GM12878 (cell line): ENCODE results near the gene XPNPEP1. TPM values are rescaled to one million over a fixed set of nuclear protein-coding genes. Genes with fewer than 3 reads are reported as not detected.

Experiments used
- ATAC-seq: fragments of 200-7000 bp; cut with Tn5 transposase; 3 replicates; pipeline ENCODE4 v1.9.1; 2020; ENCODE audit warnings: mild to moderate bottlenecking, moderate library complexity
- BruUV-seq: library from RNA; stranded (reverse); fragments of 400-500 nt; replicated peaks from 2 replicates; lab custom pipeline; 2021; lab: Mats Ljungman, UMichigan
- CTCF ChIA-PET: fragments of 300-600 bp; sonication (Branson Sonifier 250); formaldehyde crosslinking; extraction: SDS; loops from one replicate; lab custom pipeline; 2021; ENCODE audit warnings: inconsistent platforms; lab: Yijun Ruan, JAX
- POLR2A ChIA-PET: fragments of 350-600 bp; formaldehyde crosslinking; extraction: SDS; loops from one replicate; lab custom pipeline; 2021; ENCODE audit warnings: inconsistent platforms; lab: Charles Lee
- RAD21 ChIA-PET: fragments of 300-600 bp; sonication (Branson Sonifier 250); formaldehyde crosslinking; loops from one replicate; lab custom pipeline; 2023; ENCODE audit warnings: antibody characterized with exemption; ENCODE audit not compliant: unreplicated experiment; lab: Charles Lee
- SMC1A ChIA-PET: fragments of 300-600 bp; sonication (Branson Sonifier 250); formaldehyde crosslinking; loops from one replicate; lab custom pipeline; 2023; ENCODE audit not compliant: unreplicated experiment, uncharacterized antibody; lab: Charles Lee
- DNase-seq: peaks from one replicate; pipeline ENCODE4 v3.0.0-alpha.2; 2011; ENCODE audit warnings: low read depth, low spot score
- FAIRE-seq: peaks from 3 replicates; lab custom pipeline; 2011; peaks lifted over from hg19 to GRCh38; lab: Jason Lieb, UNC
- H2AFZ ChIP-seq: 2 replicates; pipeline ENCODE4 v1.6.0; 2011; ENCODE audit warnings: low read depth, low read length, control low read depth; ENCODE audit not compliant: control insufficient read depth
- H3K27ac ChIP-seq: 2 replicates; pipeline ENCODE4 v1.5.1; 2011; ENCODE audit warnings: control low read depth; ENCODE audit not compliant: control insufficient read depth, insufficient read depth
- H3K27me3 ChIP-seq, 2 experiments: replicated peaks in 1 of 2; 2 replicates each; pipeline versions ENCODE4 v1.6.0 to v1.6.1; 2011; ENCODE audit warnings: low read length in 1 of 2; ENCODE audit not compliant: control insufficient read depth in 2 of 2, insufficient read depth in 2 of 2
- H3K36me3 ChIP-seq, 2 experiments: 2 replicates each; pipeline ENCODE4 v1.5.1; 2011; ENCODE audit warnings: low read length in 1 of 2; ENCODE audit not compliant: control insufficient read depth in 2 of 2, insufficient read depth in 2 of 2
- H3K4me1 ChIP-seq: 2 replicates; pipeline ENCODE4 v1.6.1; 2011; ENCODE audit warnings: mild to moderate bottlenecking, low read length, moderate library complexity, mixed read lengths; ENCODE audit not compliant: control insufficient read depth, insufficient read depth
- H3K4me2 ChIP-seq: 2 replicates; pipeline ENCODE4 v1.6.0; 2011; ENCODE audit warnings: control low read depth; ENCODE audit not compliant: control insufficient read depth, insufficient read depth
- H3K4me3 ChIP-seq: fragments of 200-600 bp; sonication (generic); 2 replicates; pipeline ENCODE4 v1.5.1; 2016
- H3K79me2 ChIP-seq: 2 replicates; pipeline ENCODE4 v1.6.0; 2011; ENCODE audit warnings: low read length; ENCODE audit not compliant: control insufficient read depth, insufficient read depth
- H3K9ac ChIP-seq: 2 replicates; pipeline ENCODE4 v1.8.0; 2011; ENCODE audit warnings: low read length, control low read depth, mixed read lengths; ENCODE audit not compliant: control insufficient read depth, insufficient read depth
- H3K9me3 ChIP-seq: replicated peaks from 3 replicates; pipeline ENCODE4 v1.5.1; 2011; ENCODE audit warnings: mild to moderate bottlenecking, low read length; ENCODE audit not compliant: control insufficient read depth, insufficient read depth
- H4K20me1 ChIP-seq: 2 replicates; pipeline ENCODE4 v1.6.0; 2011; ENCODE audit not compliant: control insufficient read depth, insufficient read depth
- BHLHE40 ChIP-seq, 2 experiments: fragments of 450-650 bp in 1 of 2; IDR thresholded peaks; 2 replicates each; pipeline ENCODE4 v1.6.1; 2011 to 2017; ENCODE audit warnings: low read depth in 2 of 2, borderline replicate concordance in 1 of 2, improper control_type of control experiment in 1 of 2, low read length in 1 of 2, mild to moderate bottlenecking in 1 of 2
- GATAD2B ChIP-seq: fragments of 450-650 bp; conservative IDR thresholded peaks from 2 replicates; pipeline ENCODE4 v1.6.1; 2017; ENCODE audit warnings: low read depth, mild to moderate bottlenecking, moderate library complexity
- JUNB ChIP-seq: IDR thresholded peaks from 2 replicates; pipeline ENCODE4 v1.6.1; 2016; ENCODE audit warnings: antibody characterized with exemption, mild to moderate bottlenecking
- MYB ChIP-seq: fragments of 150-350 bp; IDR thresholded peaks from 2 replicates; pipeline ENCODE4 v1.6.1; 2014; ENCODE audit warnings: mild to moderate bottlenecking, low read depth, low read length, borderline replicate concordance
- MYC ChIP-seq: IDR thresholded peaks from 2 replicates; pipeline ENCODE4 v1.6.1; 2011; ENCODE audit warnings: mild to moderate bottlenecking, low read length, moderate library complexity, inconsistent platforms; ENCODE audit not compliant: insufficient read depth, insufficient replicate concordance, insufficient read length, severe bottlenecking
- POLR2AphosphoS5 ChIP-seq: IDR thresholded peaks from 2 replicates; pipeline ENCODE4 v1.6.1; 2011; ENCODE audit warnings: mild to moderate bottlenecking, low read length, inconsistent platforms
- RB1 ChIP-seq: fragments of 450-650 bp; formaldehyde crosslinking; IDR thresholded peaks from 2 replicates; pipeline ENCODE4 v1.6.1; 2017; ENCODE audit warnings: mild to moderate bottlenecking, borderline replicate concordance
- SREBF1 ChIP-seq: IDR thresholded peaks from 2 replicates; pipeline ENCODE4 v1.6.1; 2012; ENCODE audit warnings: mild to moderate bottlenecking, low read length
- STAT3 ChIP-seq: IDR thresholded peaks from 2 replicates; pipeline ENCODE4 v1.6.1; 2011; ENCODE audit warnings: low read depth, low read length, improper control_type of control experiment
- ZNF24 ChIP-seq: fragments of 450-650 bp; IDR thresholded peaks from 2 replicates; pipeline ENCODE4 v1.6.1; 2017; ENCODE audit warnings: antibody characterized with exemption, mild to moderate bottlenecking
- WGBS: methylation state at CpG from one replicate; pipeline ENCODE4 v1.1.6; 2016; ENCODE audit warnings: low lambda C conversion rate; ENCODE audit not compliant: insufficient replicate concordance, insufficient coverage; ENCODE audit errors: missing lambda C conversion rate; 5-methylcytosine and 5-hydroxymethylcytosine counted together
- in situ Hi-C: fragments of 300-500 bp; cut with MboI; formaldehyde crosslinking; loops from 9 replicates; pipeline ENCODE4 v1.14.3; 2018; ENCODE audit warnings: mixed read lengths
- intact Hi-C: fragments of 100-400 bp; cut with micrococcal nuclease; formaldehyde crosslinking; loops from one replicate; pipeline ENCODE4 v1.14.2; 2022; ENCODE audit not compliant: unreplicated experiment
- polyA plus RNA-seq, 11 experiments: library from polyadenylated mRNA; depleted of rRNA in 4 of 11; unstranded in 6 of 11; stranded (reverse) in 5 of 11; fragments of >200 nt; fragmentation: Nextera tagmentation in 4 of 11; fragmentation: Illumina TruSeq in 1 of 11; extraction: Ambion mirVana in 4 of 11; extraction: Trizol in 1 of 11; gene quantifications; 1 replicate in 1 of 11; 2 replicates in 10 of 11; pipeline versions ENCODE4 v1.2.1 to v1.2.3, GENCODE V29; 2011 to 2016; ENCODE audit warnings: inconsistent platforms in 2 of 11, missing spikeins in 2 of 11, low read depth in 1 of 11
- total RNA-seq, 4 experiments: library from RNA; depleted of rRNA in 3 of 4; stranded (reverse); fragments of >200 nt in 3 of 4; fragmentation: Illumina TruSeq in 1 of 4; extraction: Trizol in 1 of 4; gene quantifications; 2 replicates each; pipeline versions ENCODE4 v1.2.1 to v1.2.3, GENCODE V29; 2013 to 2021
- TF ChIP-seq, protein P1 (sequence below): IDR thresholded peaks from 2 replicates; pipeline ENCODE4 v1.6.1; 2011; ENCODE audit warnings: low read depth, mild to moderate bottlenecking, low read length, moderate library complexity, borderline replicate concordance; ENCODE audit errors: extremely low read depth

Gene XPNPEP1
- total and polyA plus RNA-seq, 10 of the 15 experiments (the other 5 are each of a cell fraction or from before 2014, with no cell fraction given): 22.7 to 108 (median 43.5) TPM

DNA sequence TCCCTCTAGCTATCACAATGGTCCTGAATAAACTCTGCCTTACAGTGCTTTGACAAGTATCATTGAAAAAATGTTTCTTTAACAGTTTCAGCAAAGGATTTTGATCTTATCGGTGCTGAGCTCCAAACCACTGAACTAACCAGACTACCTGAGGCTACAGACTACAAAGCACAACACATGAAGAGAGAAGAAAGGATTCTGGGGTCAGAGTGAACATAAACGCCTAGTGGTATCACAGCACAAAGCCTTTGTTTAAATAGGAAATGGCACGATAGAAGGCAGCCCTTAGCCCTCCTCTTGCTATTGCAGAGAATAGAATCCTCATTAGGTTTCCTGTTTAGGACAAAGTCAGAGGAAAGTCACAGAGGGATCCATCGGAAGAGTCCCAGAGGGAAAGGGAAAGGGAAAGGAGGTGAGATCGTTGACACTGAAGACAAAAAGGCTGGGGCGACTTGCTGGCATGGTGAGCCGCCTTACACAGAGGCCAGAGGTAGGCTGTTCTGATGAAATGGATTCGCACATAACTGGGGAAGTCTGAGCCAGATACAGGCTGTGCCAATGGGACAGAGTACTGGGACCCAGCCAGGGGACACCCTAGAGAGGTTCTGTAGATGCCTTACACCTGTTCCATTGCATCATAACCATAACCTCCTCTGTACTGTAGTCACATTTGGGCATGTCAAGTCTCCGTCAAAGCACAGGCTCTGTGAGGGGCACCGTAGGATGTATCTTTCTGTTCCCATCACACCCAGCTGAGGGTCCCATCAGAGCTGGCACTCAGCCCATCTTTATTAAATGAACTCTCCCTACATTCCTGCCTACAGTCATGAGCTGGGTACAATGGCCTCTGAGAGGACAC, 71.5 kb downstream of the XPNPEP1 start (continued):
- TF ChIP-seq MYC (no peak), BHLHE40 (IDR thresholded peaks at IDR 0.05; ENCODE audit: borderline replicate concordance in 1 of 2, low read depth in 2 of 2, low read length in 1 of 2) (no peak), GATAD2B (no peak)

DNA sequence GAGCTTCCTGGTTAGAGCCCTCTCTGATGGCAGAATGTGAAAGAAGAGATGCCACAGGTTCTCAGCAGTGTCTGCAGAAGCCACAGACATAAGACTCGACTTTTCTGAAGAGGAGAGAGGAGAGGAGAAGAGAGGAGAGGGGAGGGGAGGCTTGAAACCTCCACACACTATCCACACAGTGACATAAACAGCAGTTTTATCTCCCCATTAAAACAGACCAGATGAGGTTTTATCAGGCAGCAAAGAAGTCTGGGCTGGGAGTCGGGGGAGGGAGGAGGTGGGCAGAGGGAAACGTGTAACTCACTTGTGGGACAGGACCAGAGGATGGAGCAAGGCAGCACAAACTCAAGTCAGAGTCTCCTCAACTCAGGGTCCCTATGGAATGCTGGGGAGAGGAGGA, 76.5 kb downstream of the XPNPEP1 start:
- POLR2A ChIA-PET: no interaction called here
- TF ChIP-seq, protein P1, sequence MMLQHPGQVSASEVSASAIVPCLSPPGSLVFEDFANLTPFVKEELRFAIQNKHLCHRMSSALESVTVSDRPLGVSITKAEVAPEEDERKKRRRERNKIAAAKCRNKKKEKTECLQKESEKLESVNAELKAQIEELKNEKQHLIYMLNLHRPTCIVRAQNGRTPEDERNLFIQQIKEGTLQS: no peak
- TF ChIP-seq RB1 (no peak), POLR2AphosphoS5 (no peak), JUNB (no peak), MYB (no peak), ZNF24 (no peak), SREBF1 (no peak), STAT3 (no peak)
- TF ChIP-seq, all 136 proteins: peak for 0
- Histone ChIP-seq H3K27me3 (no peaks in the 10 kb centered on the region), H3K9me3 (no peaks in the 10 kb centered on the region), H2AFZ (no peak overlapping the region), H3K36me3 (no peaks in the 10 kb centered on the region), H4K20me1 (no peaks in the 10 kb centered on the region), H3K4me1 (no peaks in the 10 kb centered on the region), H3K79me2 (no peaks in the 10 kb centered on the region), H3K4me2 (no peak overlapping the region), H3K9ac (no peak overlapping the region), H3K4me3 (no peak overlapping the region), H3K27ac (no peak overlapping the region)
- no TSS peak for BruUV-seq
- ChIA-PET RAD21 (no interaction called here), SMC1A (no interaction called here), CTCF (no interaction called here)
- intact Hi-C loops (no loop called here), in situ Hi-C loops (no loop called here)
- DNase-seq (no peak), ATAC-seq (no peak), FAIRE-seq (no peak)
- 0% methylated on average over 3 of the region's 3 CpGs for WGBS
